Keratinocyte (primary cell): ENCODE measurements around the gene SPAG9. TPM values are rescaled to one million over a fixed set of nuclear protein-coding genes. Genes with fewer than 3 reads are reported as not detected.

Experiments used
- DNase-seq: peaks from one replicate; pipeline ENCODE4 v3.0.0-alpha.2; 2011; ENCODE audit warnings: low read depth, missing footprints, low spot score
- FAIRE-seq: peaks from 2 replicates; lab custom pipeline; 2011; peaks lifted over from hg19 to GRCh38; lab: Jason Lieb, UNC
- H2AFZ ChIP-seq: 2 replicates; pipeline ENCODE4 v1.6.0; 2012; ENCODE audit warnings: low read length, control low read depth, inconsistent platforms; ENCODE audit not compliant: control insufficient read depth
- H3K27ac ChIP-seq: 2 replicates; pipeline ENCODE4 v1.5.1; 2011; ENCODE audit warnings: low read length; ENCODE audit not compliant: control insufficient read depth, insufficient read depth
- H3K27me3 ChIP-seq: 3 replicates; pipeline ENCODE4 v1.6.0; 2011; ENCODE audit warnings: low read length; ENCODE audit not compliant: control insufficient read depth, insufficient read depth; ENCODE audit errors: extremely low read depth
- H3K36me3 ChIP-seq, 2 experiments: 2 replicates in 1 of 2; 3 replicates in 1 of 2; pipeline ENCODE4 v1.5.1; 2011; ENCODE audit warnings: low read length in 2 of 2, mild to moderate bottlenecking in 1 of 2; ENCODE audit not compliant: control insufficient read depth in 2 of 2, insufficient read depth in 2 of 2; ENCODE audit errors: extremely low read depth in 1 of 2
- H3K4me1 ChIP-seq: 3 replicates; pipeline ENCODE4 v1.5.1; 2011; ENCODE audit warnings: low read length; ENCODE audit not compliant: control insufficient read depth, insufficient read depth; ENCODE audit errors: extremely low read depth
- H3K4me2 ChIP-seq: 3 replicates; pipeline ENCODE4 v1.6.0; 2011; ENCODE audit warnings: low read depth, low read length; ENCODE audit not compliant: control insufficient read depth, insufficient read depth; ENCODE audit errors: extremely low read depth
- H3K4me3 ChIP-seq, 3 experiments: fragments of 200-600 bp in 1 of 3; sonication (generic) in 1 of 3; 2 replicates in 2 of 3; 3 replicates in 1 of 3; pipeline ENCODE4 v1.5.1; 2011 to 2016; ENCODE audit warnings: low read length in 3 of 3, mild to moderate bottlenecking in 3 of 3, control low read depth in 2 of 3, inconsistent platforms in 1 of 3, low read depth in 1 of 3, mixed read lengths in 1 of 3, mixed run types in 1 of 3, moderate library complexity in 1 of 3; ENCODE audit not compliant: control insufficient read depth in 2 of 3, insufficient read depth in 2 of 3; ENCODE audit errors: extremely low read depth in 1 of 3
- H3K79me2 ChIP-seq: 2 replicates; pipeline ENCODE4 v1.6.0; 2012; ENCODE audit warnings: low read length; ENCODE audit not compliant: control insufficient read depth, insufficient read depth
- H3K9ac ChIP-seq: 3 replicates; pipeline ENCODE4 v1.6.0; 2011; ENCODE audit warnings: low read length; ENCODE audit not compliant: control insufficient read depth, insufficient read depth; ENCODE audit errors: extremely low read depth
- H3K9me1 ChIP-seq: 3 replicates; pipeline ENCODE4 v1.6.0; 2011; ENCODE audit warnings: low read length; ENCODE audit not compliant: control insufficient read depth, insufficient read depth; ENCODE audit errors: extremely low read depth
- H3K9me3 ChIP-seq: 2 replicates; pipeline ENCODE4 v1.5.1; 2012; ENCODE audit warnings: low read depth, low read length; ENCODE audit not compliant: control insufficient read depth
- H4K20me1 ChIP-seq: 3 replicates; pipeline ENCODE4 v1.6.0; 2011; ENCODE audit warnings: low read length; ENCODE audit not compliant: control insufficient read depth, insufficient read depth; ENCODE audit errors: extremely low read depth
- EZH2 ChIP-seq: IDR thresholded peaks from one replicate; pipeline ENCODE4 v1.6.1; 2012; ENCODE audit warnings: inconsistent platforms, mild to moderate bottlenecking, low read length, moderate library complexity
- dilution Hi-C: fragments of 300-500 bp; cut with MboI; formaldehyde crosslinking; loops from one replicate; pipeline ENCODE4 v1.7.0; 2020; ENCODE audit warnings: low sequenced_read_pairs; ENCODE audit not compliant: extremely low pct_ligation_motif_present
- polyA plus RNA-seq, 5 experiments: library from polyadenylated mRNA; depleted of rRNA in 3 of 5; stranded (reverse) in 3 of 5; stranded (forward) in 1 of 5; unstranded in 1 of 5; fragments of >200 nt; gene quantifications; 1 replicate in 1 of 5; 2 replicates in 3 of 5; 3 replicates in 1 of 5; pipeline versions ENCODE4 v1.2.1 to v1.2.3, GENCODE V29; 2011 to 2012; ENCODE audit warnings: missing spikeins in 2 of 5, low read depth in 1 of 5, low replicate concordance in 1 of 5
- TF ChIP-seq, protein P1 (sequence below), 3 experiments: IDR thresholded peaks in 1 of 3; conservative IDR thresholded peaks in 1 of 3; optimal IDR thresholded peaks in 1 of 3; 2 replicates in 2 of 3; 3 replicates in 1 of 3; pipeline versions ENCODE3 to v1.5.1; 2011; ENCODE audit warnings: low read length in 3 of 3, mild to moderate bottlenecking in 3 of 3, moderate library complexity in 2 of 3, control low read depth in 1 of 3, inconsistent platforms in 1 of 3; ENCODE audit not compliant: insufficient read depth in 2 of 3; ENCODE audit errors: extremely low read depth in 1 of 3

SPAG9 gene
- polyA plus RNA-seq, 1 donor (not counting 4 experiments of a cell fraction or from before 2014, with no cell fraction given): 43.1 TPM

DNA sequence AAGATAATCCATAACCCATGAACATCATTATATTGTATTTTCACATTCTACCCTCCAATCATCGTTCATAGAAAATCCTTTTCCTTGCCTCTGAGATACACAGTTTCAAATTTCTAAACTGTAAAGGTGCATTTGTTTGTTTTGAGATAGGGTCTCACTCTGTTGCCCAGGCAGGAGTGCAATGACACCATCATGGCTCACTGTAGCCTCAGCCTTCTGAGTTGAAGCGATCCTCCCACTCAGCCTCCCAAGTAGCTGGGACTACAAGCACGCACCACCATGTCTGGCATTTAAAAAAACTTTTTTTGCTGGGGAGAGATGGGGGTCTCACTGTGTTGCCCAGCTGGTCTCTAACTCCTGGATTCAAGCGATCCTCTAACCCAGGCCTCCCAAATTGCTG lies 196.4 kb downstream of the SPAG9 start:
- Histone ChIP-seq H3K27me3 (no peaks in the 10 kb centered on the region), H2AFZ (no peak overlapping the region), H3K79me2 (no peaks in the 10 kb centered on the region), H3K9ac (no peak overlapping the region), H3K4me3 (no peak overlapping the region), H3K27ac (no peak overlapping the region), H3K9me3 (no peaks in the 10 kb centered on the region), H3K36me3 (no peaks in the 10 kb centered on the region), H3K4me2 (no peak overlapping the region), H3K4me1 (peaks cover 41% of the 10 kb centered on the region), H3K9me1 (no peaks in the 10 kb centered on the region), H4K20me1 (no peaks in the 10 kb centered on the region)
- DNase-seq (no peak), FAIRE-seq (no peak)
- TF ChIP-seq, protein P1, sequence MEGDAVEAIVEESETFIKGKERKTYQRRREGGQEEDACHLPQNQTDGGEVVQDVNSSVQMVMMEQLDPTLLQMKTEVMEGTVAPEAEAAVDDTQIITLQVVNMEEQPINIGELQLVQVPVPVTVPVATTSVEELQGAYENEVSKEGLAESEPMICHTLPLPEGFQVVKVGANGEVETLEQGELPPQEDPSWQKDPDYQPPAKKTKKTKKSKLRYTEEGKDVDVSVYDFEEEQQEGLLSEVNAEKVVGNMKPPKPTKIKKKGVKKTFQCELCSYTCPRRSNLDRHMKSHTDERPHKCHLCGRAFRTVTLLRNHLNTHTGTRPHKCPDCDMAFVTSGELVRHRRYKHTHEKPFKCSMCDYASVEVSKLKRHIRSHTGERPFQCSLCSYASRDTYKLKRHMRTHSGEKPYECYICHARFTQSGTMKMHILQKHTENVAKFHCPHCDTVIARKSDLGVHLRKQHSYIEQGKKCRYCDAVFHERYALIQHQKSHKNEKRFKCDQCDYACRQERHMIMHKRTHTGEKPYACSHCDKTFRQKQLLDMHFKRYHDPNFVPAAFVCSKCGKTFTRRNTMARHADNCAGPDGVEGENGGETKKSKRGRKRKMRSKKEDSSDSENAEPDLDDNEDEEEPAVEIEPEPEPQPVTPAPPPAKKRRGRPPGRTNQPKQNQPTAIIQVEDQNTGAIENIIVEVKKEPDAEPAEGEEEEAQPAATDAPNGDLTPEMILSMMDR (optimal IDR thresholded peaks at IDR 0.05 in 1 of 3, IDR thresholded peaks at IDR 0.05 in 1 of 3, conservative IDR thresholded peaks at IDR 0.05 in 1 of 3; ENCODE audit: extremely low read depth in 1 of 3, insufficient read depth in 2 of 3, low read length in 3 of 3): no peak
- no peak for TF ChIP-seq EZH2
- dilution Hi-C loops: no loop called here

- H3K27me3 ChIP-seq: no peaks in the 10 kb centered on the region
- H3K27ac ChIP-seq: no peak overlapping the region
- FAIRE-seq: no peak
- no peaks in the 10 kb centered on the region for H3K9me3 ChIP-seq
- DNase-seq: no peak
- dilution Hi-C loops: no loop called here
- H4K20me1 ChIP-seq: no peaks in the 10 kb centered on the region
- H3K4me2 ChIP-seq: no peak overlapping the region
- TF ChIP-seq EZH2: no peak
- H3K79me2 ChIP-seq: no peaks in the 10 kb centered on the region
- H3K9me1 ChIP-seq: no peaks in the 10 kb centered on the region
- no peak overlapping the region for H2AFZ ChIP-seq
- H3K4me1 ChIP-seq: peaks cover 45% of the 10 kb centered on the region
- H3K9ac ChIP-seq: no peak overlapping the region
- H3K4me3 ChIP-seq: no peak overlapping the region
- H3K36me3 ChIP-seq: no peaks in the 10 kb centered on the region
Observed at GRCh38 chr17:50923611-50924010, 197.1 kb downstream of the SPAG9 start.

DNA sequence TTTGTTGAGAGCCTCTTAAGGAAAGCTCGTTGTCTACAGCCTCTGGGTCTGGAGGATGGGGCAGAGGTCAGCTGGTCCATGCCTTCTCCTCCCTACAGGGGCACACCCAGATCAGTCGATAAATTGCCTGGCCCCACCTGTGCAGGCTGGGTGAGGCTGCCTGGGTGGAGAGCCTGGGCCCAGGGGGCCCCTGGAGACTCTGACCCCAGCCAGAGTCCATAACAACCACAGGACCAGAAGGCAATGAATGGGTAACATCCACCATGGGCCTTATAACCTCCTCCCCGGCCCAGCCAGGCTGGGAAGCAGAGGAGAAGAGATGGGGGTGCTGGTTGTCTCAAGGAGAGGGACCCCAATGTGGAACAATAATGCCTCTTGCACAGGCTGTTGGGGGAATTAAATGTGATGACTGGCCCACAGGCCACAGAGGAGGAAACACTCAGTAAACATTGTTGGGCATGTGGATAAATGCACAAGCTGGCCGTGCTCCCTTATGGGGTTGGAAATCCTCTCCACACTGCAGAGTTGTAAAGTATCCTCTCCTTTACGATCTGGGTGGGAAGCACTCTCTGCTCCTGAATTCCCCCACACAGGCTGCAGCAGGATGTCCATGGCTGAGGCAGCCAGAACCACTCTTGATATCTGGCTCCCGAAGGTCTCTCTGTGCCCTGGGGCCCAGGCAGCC lies 197.8 kb downstream of the SPAG9 start:
- no peak for DNase-seq
- H3K4me1 ChIP-seq: peaks cover 47% of the 10 kb centered on the region

More for the DNA sequence above, 197.8 kb downstream of the SPAG9 start:
- Histone ChIP-seq H3K9me1 (no peaks in the 10 kb centered on the region), H2AFZ (peak overlapping the region; percentile 6), H3K9ac (no peak overlapping the region), H3K4me2 (no peak overlapping the region), H4K20me1 (no peaks in the 10 kb centered on the region), H3K27me3 (no peaks in the 10 kb centered on the region), H3K36me3 (no peaks in the 10 kb centered on the region), H3K4me3 (no peak overlapping the region), H3K27ac (no peak overlapping the region), H3K79me2 (no peaks in the 10 kb centered on the region), H3K9me3 (no peaks in the 10 kb centered on the region)
- TF ChIP-seq, protein P1 (optimal IDR thresholded peaks at IDR 0.05 in 1 of 3, IDR thresholded peaks at IDR 0.05 in 1 of 3, conservative IDR thresholded peaks at IDR 0.05 in 1 of 3; ENCODE audit: extremely low read depth in 1 of 3, insufficient read depth in 2 of 3, low read length in 3 of 3): no peak
- no peak for TF ChIP-seq EZH2
- dilution Hi-C loops: no loop called here
- FAIRE-seq: no peak
